NCI-H128 (cell line): ENCODE data around the gene MYH15.

ENCODE experiments used
- DNase-seq: peaks from one replicate; lab custom pipeline; 2025; ENCODE audit not compliant: unreplicated experiment; lab: John Stamatoyannopoulos, UW

The MYH15 gene

GRCh38 chr3:108510496-108510895 is at the start of gene MYH15:
MYH15 (minus strand) TSS chr3:108510596; CDS start chr3:108510530, 66 bp downstream.
- no peak for DNase-seq

GRCh38 chr3:108555966-108556581 is 45.7 kb upstream of the MYH15 start:
- no peak for DNase-seq

GRCh38 chr3:108554913-108555571 is 44.6 kb upstream of the MYH15 start:
- DNase-seq, result no peak

- DNase-seq, result no peak
Measured at GRCh38 chr3:108554229-108554628, 43.8 kb upstream of the MYH15 start.

GRCh38 chr3:108552267-108553159 is 42.1 kb upstream of the MYH15 start:
- peak; percentile 30 for DNase-seq

- DNase-seq, result no peak
Measured at GRCh38 chr3:108548886-108549285, 38.5 kb upstream of the MYH15 start.

- no peak for DNase-seq
Measured at GRCh38 chr3:108548304-108548703, 37.9 kb upstream of the MYH15 start.

GRCh38 chr3:108546692-108547091 is 36.3 kb upstream of the MYH15 start:
- no peak for DNase-seq

GRCh38 chr3:108546247-108546646 is 35.9 kb upstream of the MYH15 start:
- no peak for DNase-seq

GRCh38 chr3:108538083-108538482 is 27.7 kb upstream of the MYH15 start:
- DNase-seq, result no peak

- no peak for DNase-seq
Measured at GRCh38 chr3:108528459-108529252, 18.3 kb upstream of the MYH15 start.

- no peak for DNase-seq
Measured at GRCh38 chr3:108527817-108528216, 17.4 kb upstream of the MYH15 start.

GRCh38 chr3:108527109-108527508 is 16.7 kb upstream of the MYH15 start:
- DNase-seq, result no peak

GRCh38 chr3:108525971-108526370 is 15.6 kb upstream of the MYH15 start:
- no peak for DNase-seq

GRCh38 chr3:108525256-108525655 is 14.9 kb upstream of the MYH15 start:
- no peak for DNase-seq

GRCh38 chr3:108524537-108524936 is 14.1 kb upstream of the MYH15 start:
- no peak for DNase-seq

- no peak for DNase-seq
Measured at GRCh38 chr3:108518895-108519294, 8.5 kb upstream of the MYH15 start.

GRCh38 chr3:108516881-108517280 is 6.5 kb upstream of the MYH15 start:
- no peak for DNase-seq

GRCh38 chr3:108513961-108514360 is 3.6 kb upstream of the MYH15 start:
- DNase-seq, result no peak

GRCh38 chr3:108512671-108513070 is 2.3 kb upstream of the MYH15 start:
- no peak for DNase-seq

GRCh38 chr3:108511490-108511889 is 1.1 kb upstream of the MYH15 start:
- no peak for DNase-seq
